IMR-90 (cell line): ENCODE results near the gene MFNG. TPM values are rescaled to one million over a fixed set of nuclear protein-coding genes. Genes with fewer than 3 reads are reported as not detected.

Experiments used
- ATAC-seq: fragments of 200-7000 bp; cut with Tn5 transposase; 2 replicates; pipeline ENCODE4 v1.9.1; 2020; ENCODE audit warnings: low read depth, mild to moderate bottlenecking, moderate library complexity
- BruUV-seq: library from RNA; stranded (reverse); fragments of 400-500 nt; replicated peaks from 2 replicates; lab custom pipeline; 2021; lab: Mats Ljungman, UMichigan
- CTCF ChIA-PET: fragments of 300-600 bp; formaldehyde crosslinking; extraction: SDS; loops from one replicate; lab custom pipeline; 2021; ENCODE audit warnings: antibody characterized with exemption; lab: Yijun Ruan, JAX
- POLR2A ChIA-PET: fragments of 300-600 bp; sonication (Branson Sonifier 250); formaldehyde crosslinking; loops from one replicate; lab custom pipeline; 2022; ENCODE audit warnings: antibody characterized with exemption; ENCODE audit not compliant: unreplicated experiment; lab: Charles Lee
- DNase-seq: peaks from one replicate; pipeline ENCODE4 v3.0.0; 2013
- H2AFZ ChIP-seq: replicated peaks from 2 replicates; pipeline ENCODE3; 2013; ENCODE audit warnings: low read length, mild to moderate bottlenecking; ENCODE audit not compliant: poor library complexity
- H2AK5ac ChIP-seq: 2 replicates; pipeline ENCODE4 v1.6.1; 2013; ENCODE audit warnings: low read depth, low read length, inconsistent platforms
- H2AK9ac ChIP-seq: replicated peaks from 2 replicates; pipeline ENCODE3; 2013; ENCODE audit warnings: mild to moderate bottlenecking, low read depth, low read length, moderate library complexity; ENCODE audit not compliant: poor library complexity
- H2BK120ac ChIP-seq: 2 replicates; pipeline ENCODE4 v1.6.1; 2013; ENCODE audit warnings: low read depth, low read length, inconsistent platforms
- H2BK15ac ChIP-seq: 3 replicates; pipeline ENCODE4 v1.6.1; 2013; ENCODE audit warnings: low read depth, low read length, inconsistent platforms
- H2BK20ac ChIP-seq: 2 replicates; pipeline ENCODE4 v1.6.1; 2013; ENCODE audit warnings: low read depth, mild to moderate bottlenecking, inconsistent platforms, low read length, moderate library complexity
- H2BK5ac ChIP-seq: 2 replicates; pipeline ENCODE4 v1.6.1; 2013; ENCODE audit warnings: mild to moderate bottlenecking, low read depth, low read length, inconsistent platforms; ENCODE audit not compliant: poor library complexity, severe bottlenecking
- H3K14ac ChIP-seq: replicated peaks from 2 replicates; pipeline ENCODE4 v1.6.1; 2013; ENCODE audit warnings: low read depth, low read length, inconsistent platforms
- H3K18ac ChIP-seq: 2 replicates; pipeline ENCODE4 v1.6.1; 2013; ENCODE audit warnings: low read depth, low read length, control low read depth
- H3K23ac ChIP-seq: 2 replicates; pipeline ENCODE4 v1.6.1; 2013; ENCODE audit warnings: low read depth, low read length, inconsistent platforms
- H3K27ac ChIP-seq: 2 replicates; pipeline ENCODE4 v1.5.1; 2013; ENCODE audit warnings: mild to moderate bottlenecking, control low read depth, low read length; ENCODE audit not compliant: insufficient read depth
- H3K27me3 ChIP-seq: 2 replicates; pipeline ENCODE4 v1.6.1; 2013; ENCODE audit warnings: low read length; ENCODE audit not compliant: control insufficient read depth, insufficient read depth
- H3K36me3 ChIP-seq: 2 replicates; pipeline ENCODE4 v1.6.1; 2013; ENCODE audit warnings: low read length, mixed read lengths; ENCODE audit not compliant: control insufficient read depth, insufficient read depth
- H3K4ac ChIP-seq: 2 replicates; pipeline ENCODE4 v1.6.1; 2013; ENCODE audit warnings: low read depth, low read length, inconsistent platforms
- H3K4me1 ChIP-seq: 2 replicates; pipeline ENCODE4 v1.6.1; 2013; ENCODE audit warnings: low read length, mixed read lengths; ENCODE audit not compliant: control insufficient read depth, insufficient read depth
- H3K4me2 ChIP-seq: 2 replicates; pipeline ENCODE4 v1.6.1; 2013; ENCODE audit warnings: low read depth, mild to moderate bottlenecking, control low read depth, low read length, moderate library complexity
- H3K4me3 ChIP-seq: 2 replicates; pipeline ENCODE4 v1.5.1; 2013; ENCODE audit warnings: low read depth, mild to moderate bottlenecking, control low read depth, low read length, moderate library complexity; ENCODE audit not compliant: insufficient read depth
- H3K56ac ChIP-seq: 2 replicates; pipeline ENCODE4 v1.6.1; 2013; ENCODE audit warnings: low read length, inconsistent platforms; ENCODE audit not compliant: insufficient read depth; ENCODE audit errors: extremely low read depth
- H3K79me1 ChIP-seq, 2 experiments: 2 replicates each; pipeline ENCODE4 v1.6.1; 2013; ENCODE audit warnings: low read length in 2 of 2, inconsistent platforms in 1 of 2, low read depth in 1 of 2
- H3K9ac ChIP-seq: 2 replicates; pipeline ENCODE4 v1.6.1; 2013; ENCODE audit warnings: low read depth, low read length, control low read depth
- H3K9me1 ChIP-seq: 2 replicates; pipeline ENCODE4 v1.6.1; 2013; ENCODE audit warnings: low read length, inconsistent platforms; ENCODE audit not compliant: insufficient read depth
- H3K9me3 ChIP-seq: 2 replicates; pipeline ENCODE4 v1.6.1; 2013; ENCODE audit warnings: low read length; ENCODE audit not compliant: control insufficient read depth, insufficient read depth
- H4K20me1 ChIP-seq: 2 replicates; pipeline ENCODE4 v1.6.1; 2013; ENCODE audit warnings: low read length, inconsistent platforms; ENCODE audit not compliant: insufficient read depth
- H4K5ac ChIP-seq: 2 replicates; pipeline ENCODE4 v1.6.1; 2013; ENCODE audit warnings: mild to moderate bottlenecking, low read depth, low read length, control low read depth
- H4K8ac ChIP-seq, 2 experiments: 2 replicates each; pipeline ENCODE4 v1.6.1; 2013; ENCODE audit warnings: low read depth in 2 of 2, low read length in 2 of 2, control low read depth in 1 of 2, inconsistent platforms in 1 of 2
- H4K91ac ChIP-seq: 2 replicates; pipeline ENCODE4 v1.6.1; 2013; ENCODE audit warnings: low read depth, low read length, inconsistent platforms; ENCODE audit not compliant: insufficient read depth
- BHLHE40 ChIP-seq: fragments of 150-350 bp; IDR thresholded peaks from 2 replicates; pipeline ENCODE4 v1.6.1; 2016; ENCODE audit warnings: mild to moderate bottlenecking, low read depth, low read length
- CEBPB ChIP-seq: IDR thresholded peaks from 2 replicates; pipeline ENCODE4 v1.6.1; 2012; ENCODE audit warnings: low read depth, low read length, improper control_type of control experiment
- CHD1 ChIP-seq: IDR thresholded peaks from 2 replicates; pipeline ENCODE4 v1.6.1; 2012; ENCODE audit warnings: low read depth, low read length, improper control_type of control experiment
- ELK1 ChIP-seq: fragments of 150-350 bp; IDR thresholded peaks from 2 replicates; pipeline ENCODE4 v1.6.1; 2016; ENCODE audit warnings: low read depth, mild to moderate bottlenecking, low read length, moderate library complexity, borderline replicate concordance
- FOS ChIP-seq: fragments of 150-350 bp; IDR thresholded peaks from 2 replicates; pipeline ENCODE4 v1.6.1; 2016; ENCODE audit warnings: low read depth, low read length
- MAFK ChIP-seq: IDR thresholded peaks from 2 replicates; pipeline ENCODE4 v1.6.1; 2012; ENCODE audit warnings: low read depth, low read length, improper control_type of control experiment
- MAZ ChIP-seq: IDR thresholded peaks from 2 replicates; pipeline ENCODE4 v1.6.1; 2012; ENCODE audit warnings: low read depth, mild to moderate bottlenecking, low read length, improper control_type of control experiment, moderate library complexity, borderline replicate concordance
- MXI1 ChIP-seq: IDR thresholded peaks from 2 replicates; pipeline ENCODE4 v1.6.1; 2012; ENCODE audit warnings: low read depth, mild to moderate bottlenecking, low read length, moderate library complexity, borderline replicate concordance
- NFE2L2 ChIP-seq: fragments of 150-350 bp; IDR thresholded peaks from 2 replicates; pipeline ENCODE4 v1.6.1; 2016; ENCODE audit warnings: low read depth, mild to moderate bottlenecking, low read length
- POLR2A ChIP-seq: IDR thresholded peaks from 2 replicates; pipeline ENCODE4 v1.6.1; 2012; ENCODE audit warnings: mild to moderate bottlenecking, low read depth, low read length
- RAD21 ChIP-seq: IDR thresholded peaks from 2 replicates; pipeline ENCODE4 v1.6.1; 2012; ENCODE audit warnings: low read length, improper control_type of control experiment
- RCOR1 ChIP-seq: IDR thresholded peaks from 2 replicates; pipeline ENCODE4 v1.6.1; 2012; ENCODE audit warnings: mild to moderate bottlenecking, low read length, improper control_type of control experiment; ENCODE audit not compliant: insufficient replicate concordance
- RFX5 ChIP-seq: IDR thresholded peaks from 2 replicates; pipeline ENCODE4 v1.8.0; 2012; ENCODE audit warnings: low read depth, mild to moderate bottlenecking, low read length, moderate library complexity
- SMC3 ChIP-seq: fragments of 150-350 bp; IDR thresholded peaks from 2 replicates; pipeline ENCODE4 v1.6.1; 2016; ENCODE audit warnings: low read depth, mild to moderate bottlenecking, antibody characterized with exemption, low read length, moderate library complexity
- USF2 ChIP-seq: fragments of 150-350 bp; IDR thresholded peaks from 2 replicates; pipeline ENCODE4 v1.6.1; 2017; ENCODE audit warnings: mild to moderate bottlenecking, antibody characterized with exemption, low read length, low read depth
- WGBS, 2 experiments: methylation state at CpG; one replicate each; pipeline versions ENCODE4 v1.1.5 to v1.1.7; 2013; ENCODE audit warnings: missing lambda C conversion rate in 2 of 2; ENCODE audit not compliant: insufficient read length in 1 of 2; ENCODE audit errors: extremely low coverage in 2 of 2; 5-methylcytosine and 5-hydroxymethylcytosine counted together
- dilution Hi-C: fragments of 300-500 bp; cut with HindIII; formaldehyde crosslinking; loops from one replicate; pipeline ENCODE4 v1.14.3; 2018; ENCODE audit warnings: low sequenced_read_pairs; ENCODE audit not compliant: unreplicated experiment
- in situ Hi-C: fragments of 300-500 bp; cut with MboI; formaldehyde crosslinking; loops from 3 replicates; pipeline ENCODE4 v1.14.3; 2019; ENCODE audit warnings: low sequenced_read_pairs, inconsistent platforms, mixed read lengths
- intact Hi-C: fragments of 100-400 bp; cut with micrococcal nuclease; formaldehyde crosslinking; loops from 2 replicates; pipeline ENCODE4 v1.10.0; 2022
- polyA plus RNA-seq, 3 experiments: library from polyadenylated mRNA; depleted of rRNA; stranded (reverse); fragments of >200 nt; gene quantifications; 2 replicates each; pipeline ENCODE4 v1.2.3, GENCODE V29; 2012; ENCODE audit warnings: low replicate concordance in 1 of 3
- total RNA-seq: library from RNA; depleted of rRNA; stranded (reverse); fragments of >200 nt; gene quantifications from 2 replicates; pipeline ENCODE4 v1.2.3, GENCODE V29; 2012
- TF ChIP-seq, protein P1 (sequence below): conservative IDR thresholded peaks from 2 replicates; pipeline ENCODE4 v1.5.1; 2012; ENCODE audit warnings: mild to moderate bottlenecking, low read depth, low read length, improper control_type of control experiment

MFNG gene
- total and polyA plus RNA-seq, 2 of the 4 experiments (the other 2 are of a cell fraction) = 0.15 TPM; not detected in 1

GRCh38 chr22:37462983-37463382 is 23.2 kb downstream of the MFNG start:
- Histone ChIP-seq H3K9me3 (no peaks in the 10 kb centered on the region), H2AK9ac (no peak overlapping the region), H2BK20ac (no peak overlapping the region), H3K79me1 (no peaks in the 10 kb centered on the region), H3K36me3 (no peaks in the 10 kb centered on the region), H4K91ac (no peak overlapping the region), H4K8ac (no peak overlapping the region), H3K4ac (no peak overlapping the region), H3K14ac (no peak overlapping the region), H4K5ac (no peak overlapping the region), H3K9me1 (no peaks in the 10 kb centered on the region), H2BK5ac (no peak overlapping the region), H2BK120ac (no peak overlapping the region), H3K18ac (no peak overlapping the region), H2BK15ac (no peak overlapping the region), H2AFZ (no peak overlapping the region), H3K56ac (no peak overlapping the region), H3K4me2 (no peak overlapping the region), H2AK5ac (no peak overlapping the region), H3K4me3 (no peak overlapping the region), H3K9ac (no peak overlapping the region), H3K4me1 (no peaks in the 10 kb centered on the region), H3K27ac (no peak overlapping the region), H4K20me1 (no peaks in the 10 kb centered on the region; the same call in 1 of the 2 replicates), H3K23ac (no peak overlapping the region), H3K27me3 (peaks cover 33% of the 10 kb centered on the region)
- DNase-seq (peak; percentile 49), ATAC-seq (peak; percentile 92)
- CTCF ChIA-PET = no interaction called here
- WGBS, 2 experiments = no CpG with 5 or more reads among the region's 5 CpGs
- POLR2A ChIA-PET = no interaction called here
- no TSS peak for BruUV-seq
- TF ChIP-seq RFX5 (no peak), ELK1 (no peak), FOS (no peak), USF2 (no peak), BHLHE40 (no peak), RCOR1 (no peak), POLR2A (no peak), MXI1 (no peak), NFE2L2 (no peak), CEBPB (no peak), MAZ (no peak), RAD21 (no peak), SMC3 (no peak), MAFK (no peak), CHD1 (no peak)
- TF ChIP-seq, protein P1, sequence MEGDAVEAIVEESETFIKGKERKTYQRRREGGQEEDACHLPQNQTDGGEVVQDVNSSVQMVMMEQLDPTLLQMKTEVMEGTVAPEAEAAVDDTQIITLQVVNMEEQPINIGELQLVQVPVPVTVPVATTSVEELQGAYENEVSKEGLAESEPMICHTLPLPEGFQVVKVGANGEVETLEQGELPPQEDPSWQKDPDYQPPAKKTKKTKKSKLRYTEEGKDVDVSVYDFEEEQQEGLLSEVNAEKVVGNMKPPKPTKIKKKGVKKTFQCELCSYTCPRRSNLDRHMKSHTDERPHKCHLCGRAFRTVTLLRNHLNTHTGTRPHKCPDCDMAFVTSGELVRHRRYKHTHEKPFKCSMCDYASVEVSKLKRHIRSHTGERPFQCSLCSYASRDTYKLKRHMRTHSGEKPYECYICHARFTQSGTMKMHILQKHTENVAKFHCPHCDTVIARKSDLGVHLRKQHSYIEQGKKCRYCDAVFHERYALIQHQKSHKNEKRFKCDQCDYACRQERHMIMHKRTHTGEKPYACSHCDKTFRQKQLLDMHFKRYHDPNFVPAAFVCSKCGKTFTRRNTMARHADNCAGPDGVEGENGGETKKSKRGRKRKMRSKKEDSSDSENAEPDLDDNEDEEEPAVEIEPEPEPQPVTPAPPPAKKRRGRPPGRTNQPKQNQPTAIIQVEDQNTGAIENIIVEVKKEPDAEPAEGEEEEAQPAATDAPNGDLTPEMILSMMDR = no peak
- dilution Hi-C loops = no loop called here
- in situ Hi-C loops = loop anchor here (10.0 kb wide), 1 partner anchor 288 kb away; no protein-coding TSS in a partner anchor
- intact Hi-C loops = no loop called here
